Stimulated activated CD8-positive, alpha-beta memory T cell treated with anti-CD3 and anti-CD28 coated beads, Interleukin-4, amount 100 ng/mL, for 48 hours (primary cell): ENCODE measurements around the gene IGF1.

Experiments used
- DNase-seq: peaks from one replicate; pipeline ENCODE4 v3.0.0-alpha.2; 2020

Gene IGF1

GRCh38 chr12:102480406-102480805 is at the start of gene IGF1:
Gene IGF1 (minus strand): TSS chr12:102480563. CDS start chr12:102480381, 182 bp downstream.
- no peak for DNase-seq

GRCh38 chr12:102528111-102528510 is 47.7 kb upstream of the IGF1 start:
- no peak for DNase-seq

GRCh38 chr12:102527171-102527720 is 46.9 kb upstream of the IGF1 start:
- no peak for DNase-seq

GRCh38 chr12:102526656-102527055 is 46.3 kb upstream of the IGF1 start:
- no peak for DNase-seq

- DNase-seq = no peak
Measured at GRCh38 chr12:102522768-102523167, 42.4 kb upstream of the IGF1 start.

- no peak for DNase-seq
Measured at GRCh38 chr12:102521662-102522277, 41.4 kb upstream of the IGF1 start.

GRCh38 chr12:102518871-102519270 is 38.5 kb upstream of the IGF1 start:
- no peak for DNase-seq

- no peak for DNase-seq
Measured at GRCh38 chr12:102514696-102515095, 34.3 kb upstream of the IGF1 start.

- no peak for DNase-seq
Measured at GRCh38 chr12:102513739-102514138, 33.4 kb upstream of the IGF1 start.

GRCh38 chr12:102513272-102513671 is 32.9 kb upstream of the IGF1 start:
- DNase-seq = no peak

GRCh38 chr12:102512523-102512922 is 32.2 kb upstream of the IGF1 start:
- DNase-seq = no peak

GRCh38 chr12:102511575-102511974 is 31.2 kb upstream of the IGF1 start:
- DNase-seq = no peak

GRCh38 chr12:102510463-102510862 is 30.1 kb upstream of the IGF1 start:
- DNase-seq = no peak

GRCh38 chr12:102510031-102510430 is 29.7 kb upstream of the IGF1 start:
- DNase-seq = no peak

- no peak for DNase-seq
Measured at GRCh38 chr12:102509123-102509626, 28.8 kb upstream of the IGF1 start.

GRCh38 chr12:102508052-102508451 is 27.7 kb upstream of the IGF1 start:
- no peak for DNase-seq

- DNase-seq = no peak
Measured at GRCh38 chr12:102507301-102507700, 26.9 kb upstream of the IGF1 start.

- DNase-seq = no peak
Measured at GRCh38 chr12:102504871-102505270, 24.5 kb upstream of the IGF1 start.

- no peak for DNase-seq
Measured at GRCh38 chr12:102504280-102504679, 23.9 kb upstream of the IGF1 start.

- DNase-seq = no peak
Measured at GRCh38 chr12:102503831-102504230, 23.5 kb upstream of the IGF1 start.

- no peak for DNase-seq
Measured at GRCh38 chr12:102503056-102503681, 22.8 kb upstream of the IGF1 start.

- no peak for DNase-seq
Measured at GRCh38 chr12:102501773-102502172, 21.4 kb upstream of the IGF1 start.

GRCh38 chr12:102498471-102498870 is 18.1 kb upstream of the IGF1 start:
- no peak for DNase-seq

- no peak for DNase-seq
Measured at GRCh38 chr12:102497743-102498142, 17.4 kb upstream of the IGF1 start.
